ENCODE measurements around the gene ELOA.

ELOA gene

GRCh38 chr1:23698466-23698865, 44.8 kb upstream of the ELOA start:
- ChIA-PET POLR2A (no interaction called here), CTCF (interaction anchor here (0.9 to 1.4 kb wide), 3 partner anchors 9 to 201 kb away, joined by 3 to 4 read pairs (median 4); no protein-coding TSS in a partner anchor)
- no peak for DNase-seq (ENCODE audit: low read depth, low spot score)
- no peak overlapping the region for H3K4me3 ChIP-seq (ENCODE audit: low read depth, low read length)
- no peak for TF ChIP-seq CTCF (IDR thresholded peaks at IDR 0.05; ENCODE audit: insufficient read depth, low read length, missing control alignments)

- no peak overlapping the region for H3K4me3 ChIP-seq (ENCODE audit: low read depth, low read length)
- ChIA-PET POLR2A (interaction anchor here (1.7 kb wide), 1 partner anchor 8 kb away, joined by 7 read pairs; the partner anchor contains the start of gene RPL11), CTCF (interaction anchor here (1.2 to 4.9 kb wide), 4 partner anchors 7 to 202 kb away, joined by 3 to 37 read pairs (median 4); partner anchors contain the start of gene RPL11)
- no peak for DNase-seq (ENCODE audit: low read depth, low spot score)
- TF ChIP-seq CTCF (IDR thresholded peaks at IDR 0.05; ENCODE audit: insufficient read depth, low read length, missing control alignments), result no peak
Measured at GRCh38 chr1:23699280-23700179, 43.7 kb upstream of the ELOA start.

- no peak for DNase-seq (ENCODE audit: low read depth, low spot score)
- POLR2A ChIA-PET, result interaction anchor here (1.7 kb wide), 1 partner anchor 10 kb away, joined by 7 read pairs; the partner anchor contains the start of gene RPL11
- CTCF ChIA-PET, result interaction anchor here (0.6 to 4.9 kb wide), 2 partner anchors 9 to 399 kb away, joined by 3 to 37 read pairs; partner anchors contain the start of gene RPL11
- TF ChIP-seq CTCF (IDR thresholded peaks at IDR 0.05; ENCODE audit: insufficient read depth, low read length, missing control alignments), result no peak
- H3K4me3 ChIP-seq (ENCODE audit: low read depth, low read length), result no peak overlapping the region
Measured at GRCh38 chr1:23701310-23701709, 42.0 kb upstream of the ELOA start.

- ChIA-PET POLR2A (interaction anchor here (1.7 kb wide), 1 partner anchor 10 kb away, joined by 4 read pairs; the partner anchor contains the start of gene RPL11), CTCF (interaction anchor here (1.0 to 4.9 kb wide), 5 partner anchors 9 to 159 kb away, joined by 3 to 37 read pairs (median 4); partner anchors contain the start of gene RPL11)
- no peak for DNase-seq (ENCODE audit: low read depth, low spot score)
- TF ChIP-seq CTCF (IDR thresholded peaks at IDR 0.05; ENCODE audit: insufficient read depth, low read length, missing control alignments), result no peak
- H3K4me3 ChIP-seq (ENCODE audit: low read depth, low read length), result no peak overlapping the region
Measured at GRCh38 chr1:23701996-23702395, 41.3 kb upstream of the ELOA start.

GRCh38 chr1:23704834-23705495, 38.3 kb upstream of the ELOA start:
- no peak overlapping the region for H3K4me3 ChIP-seq (ENCODE audit: low read depth, low read length)
- ChIA-PET POLR2A (no interaction called here), CTCF (interaction anchor here (0.7 to 1.2 kb wide), 3 partner anchors 14 to 45 kb away, joined by 3 to 4 read pairs (median 4); no protein-coding TSS in a partner anchor)
- no peak for TF ChIP-seq CTCF (IDR thresholded peaks at IDR 0.05; ENCODE audit: insufficient read depth, low read length, missing control alignments)
- no peak for DNase-seq (ENCODE audit: low read depth, low spot score)

GRCh38 chr1:23709229-23709628, 34.0 kb upstream of the ELOA start:
- CTCF ChIA-PET, result no interaction called here
- POLR2A ChIA-PET, result no interaction called here
- DNase-seq (ENCODE audit: low read depth, low spot score), result no peak
- H3K4me3 ChIP-seq (ENCODE audit: low read depth, low read length), result no peak overlapping the region
- TF ChIP-seq CTCF (IDR thresholded peaks at IDR 0.05; ENCODE audit: insufficient read depth, low read length, missing control alignments), result no peak

All from AG04449 (cell line).